ENCODE measurements around the gene TULP4.
"Not testable (repeated sequence)": the region's sequence is repeated elsewhere in the genome, so short reads cannot be mapped to it uniquely, and the experiment has no call there.

TULP4 gene

DNA sequence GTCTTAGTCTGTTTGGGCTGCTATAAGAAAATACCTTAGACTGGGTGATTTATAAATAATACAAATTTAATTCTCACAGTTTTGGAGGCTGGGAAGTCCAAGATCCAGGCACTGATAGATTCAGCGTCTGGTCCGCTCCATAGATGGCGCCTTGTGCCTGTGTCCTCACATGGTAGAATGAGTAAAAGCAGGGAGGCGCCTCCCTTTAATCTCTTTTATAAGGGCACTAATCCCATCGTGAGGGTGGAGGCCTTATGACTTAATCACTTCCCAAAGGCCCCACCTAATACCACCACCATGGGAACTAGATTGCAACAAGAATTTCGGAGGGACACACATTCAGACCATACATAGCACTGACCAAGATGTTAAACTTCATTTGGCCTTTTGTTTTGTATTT is 156.4 kb downstream of the TULP4 start:
- no peak for DNase-seq (ENCODE audit: low read depth)

DNA sequence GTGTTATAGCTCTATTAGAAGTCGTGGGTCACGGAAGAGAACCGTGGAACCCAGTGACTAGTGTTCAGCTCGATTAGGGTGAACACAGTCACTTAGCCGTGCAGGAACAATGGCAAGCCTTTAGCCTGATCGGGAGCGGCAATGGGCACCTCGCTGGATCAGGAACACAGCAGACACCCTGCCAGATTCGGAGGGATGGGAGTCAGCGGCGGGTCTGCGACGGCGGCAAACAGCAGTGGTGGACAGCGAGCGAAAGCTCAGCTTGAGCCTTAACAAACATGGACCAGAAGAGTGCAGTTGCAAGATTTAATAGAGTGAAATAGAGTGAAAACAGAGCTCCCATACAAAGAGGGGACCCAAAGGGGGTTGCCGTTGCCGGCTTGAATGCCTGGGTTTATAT is 157.8 kb downstream of the TULP4 start:
- DNase-seq (ENCODE audit: low read depth): not testable (repeated sequence)

DNA sequence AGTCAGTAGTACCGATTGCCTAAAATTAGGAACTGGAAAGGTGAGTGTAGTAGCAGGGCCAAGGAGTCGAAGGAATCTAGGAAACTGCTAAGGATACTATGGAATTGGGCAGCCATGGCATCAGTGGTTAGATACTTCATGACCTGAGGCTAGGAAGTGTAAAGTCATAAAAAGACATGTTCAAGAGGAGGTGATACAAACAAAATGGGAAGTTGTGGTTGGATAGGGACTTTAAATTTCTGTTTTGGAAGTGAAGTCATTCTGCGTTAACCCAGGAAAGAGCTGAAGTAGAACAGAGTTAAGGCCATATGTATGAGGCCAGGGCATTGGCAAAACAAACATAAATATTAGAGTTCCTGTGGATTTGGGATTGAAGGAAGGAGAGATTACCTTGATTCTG is 159.1 kb downstream of the TULP4 start:
- DNase-seq (ENCODE audit: low read depth): no peak

DNA sequence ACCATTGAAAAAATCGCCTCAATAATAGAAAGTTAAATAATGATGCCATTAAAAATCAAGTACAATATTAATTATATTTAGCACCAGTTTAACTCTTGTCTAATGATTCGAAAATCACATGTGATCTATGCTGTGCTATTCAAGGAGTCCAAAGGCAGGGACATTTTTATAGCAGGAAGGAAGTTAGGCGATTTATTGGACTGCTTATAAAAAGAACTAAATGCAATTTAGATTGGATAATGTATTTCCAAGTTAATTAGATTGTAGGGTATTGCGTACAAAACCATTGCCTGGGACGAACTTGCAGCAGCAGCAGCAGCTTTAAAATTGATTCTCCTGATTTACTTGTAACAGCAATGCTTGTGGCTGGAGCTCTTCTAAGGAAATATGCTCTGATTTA is 160.2 kb downstream of the TULP4 start:
- no peak for DNase-seq (ENCODE audit: low read depth)

DNA sequence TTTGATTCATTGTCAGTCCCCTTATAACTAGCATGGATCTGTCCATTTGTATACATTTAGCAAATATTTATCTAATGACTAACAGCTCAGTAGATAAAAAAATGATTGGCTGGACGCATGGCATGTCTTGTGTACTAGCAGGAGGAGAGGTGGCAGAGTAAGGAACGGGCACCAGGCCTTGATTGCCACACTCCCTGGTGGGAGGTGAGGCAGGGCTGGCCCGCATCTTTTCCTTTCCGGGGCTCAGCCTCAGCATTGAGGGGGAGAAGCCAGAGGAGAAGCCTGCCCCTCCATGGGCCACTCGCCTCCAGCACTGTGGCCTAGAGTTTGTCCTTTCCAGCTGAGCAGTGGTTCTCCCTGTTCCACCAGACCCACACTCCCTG is 162.7 kb downstream of the TULP4 start:
- no peak for DNase-seq (ENCODE audit: low read depth)

DNA sequence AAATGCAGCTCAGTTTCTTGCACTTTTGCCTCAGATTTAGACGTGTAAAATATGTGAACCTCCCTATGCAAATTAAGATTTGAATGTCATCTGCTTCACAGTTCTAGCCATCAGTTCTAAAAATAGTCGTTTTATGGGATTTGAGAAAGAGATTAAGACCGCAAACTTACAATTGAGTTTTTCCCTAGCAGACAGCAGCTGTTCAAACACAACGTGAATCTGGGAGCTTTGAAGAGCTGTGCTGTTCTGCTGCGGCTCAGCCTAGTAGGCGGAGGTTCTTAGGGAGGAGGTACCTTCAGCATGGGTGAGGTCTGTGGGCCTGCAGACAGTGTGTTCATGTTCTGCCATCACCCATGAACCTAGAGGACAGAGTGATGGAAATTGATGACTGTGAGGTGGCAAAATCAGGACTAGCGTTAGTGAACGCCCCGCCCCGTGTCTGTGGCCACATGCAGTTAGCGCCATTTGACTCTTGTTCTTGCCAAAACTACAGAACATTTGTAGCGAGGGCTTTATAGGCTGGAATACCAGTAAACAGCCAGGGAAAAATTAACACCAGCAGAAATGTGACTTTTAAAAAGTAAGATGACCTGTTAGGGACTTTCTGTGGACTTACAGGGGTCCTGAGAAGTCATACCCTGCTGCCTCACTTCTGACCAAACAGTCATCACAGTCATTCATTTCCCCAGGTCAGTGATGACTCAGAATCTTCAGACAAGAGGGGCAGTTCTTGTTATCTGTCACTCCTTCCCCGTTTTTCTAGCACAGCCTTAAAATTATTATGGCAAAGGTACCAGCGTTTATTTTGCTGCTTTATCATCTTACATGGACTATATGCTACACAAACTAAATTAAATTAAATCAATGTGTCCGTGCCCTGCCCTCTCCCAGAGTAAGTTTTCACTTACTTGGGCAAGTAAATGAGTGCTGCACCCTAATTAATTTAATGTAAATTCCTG is 163.4 kb downstream of the TULP4 start:
- DNase-seq (ENCODE audit: low read depth): no peak

DNA sequence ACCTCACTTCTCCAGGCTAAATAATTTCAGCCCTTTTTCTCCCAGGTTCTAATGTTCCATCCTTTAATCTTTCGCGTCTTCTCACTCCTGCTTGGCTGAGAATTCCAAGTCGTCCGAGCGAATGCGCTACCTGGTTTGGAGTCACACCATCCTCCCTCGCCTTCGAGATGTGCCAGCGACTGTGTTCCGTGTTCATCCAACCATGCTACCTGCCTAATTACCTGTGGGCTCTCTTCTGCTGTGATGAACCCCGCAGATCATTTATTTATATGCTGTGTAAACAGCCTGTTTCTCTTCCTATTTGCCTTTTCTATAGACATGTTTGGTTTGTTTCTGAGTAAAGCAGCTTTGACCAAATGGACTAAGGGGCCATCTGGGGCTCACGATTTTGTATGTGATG is 164.1 kb downstream of the TULP4 start:
- DNase-seq (ENCODE audit: low read depth): no peak

DNA sequence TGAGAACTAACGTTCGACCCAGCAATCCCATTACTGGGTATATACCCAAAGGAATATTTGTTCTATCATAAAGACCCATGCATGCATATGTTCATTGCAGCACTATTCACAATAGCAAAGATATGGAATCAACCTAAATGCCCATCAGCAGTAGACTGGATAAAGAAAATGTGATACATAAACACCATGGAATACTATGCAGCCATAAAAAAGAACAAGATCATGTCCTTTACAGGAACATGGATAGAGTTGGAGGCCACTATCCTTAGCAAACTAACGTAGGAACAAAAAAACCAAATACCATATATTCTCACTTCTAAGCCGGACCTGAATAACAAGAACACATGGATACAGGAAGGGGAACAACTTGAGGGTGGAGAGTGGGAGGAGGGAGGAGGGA is 165.5 kb downstream of the TULP4 start:
- DNase-seq (ENCODE audit: low read depth): not testable (repeated sequence)

DNA sequence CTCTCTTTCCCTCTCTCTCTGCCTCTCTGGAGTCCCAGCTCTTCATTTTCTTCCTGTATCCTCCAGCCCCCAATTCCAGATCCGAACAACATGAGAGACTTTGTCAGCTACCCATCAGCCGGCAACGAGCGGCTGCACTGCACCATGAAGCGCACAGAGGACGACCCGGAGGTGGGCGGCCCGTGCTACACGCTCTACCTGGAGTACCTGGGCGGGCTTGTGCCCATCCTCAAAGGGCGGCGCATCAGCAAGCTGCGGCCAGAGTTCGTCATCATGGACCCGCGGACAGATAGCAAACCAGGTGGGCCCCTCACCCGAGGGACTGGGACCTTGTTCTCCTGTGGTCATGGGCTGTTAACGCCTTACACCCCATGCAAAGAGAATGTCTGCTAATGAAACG is 168.7 kb downstream of the TULP4 start:
- no peak for DNase-seq (ENCODE audit: low read depth)

DNA sequence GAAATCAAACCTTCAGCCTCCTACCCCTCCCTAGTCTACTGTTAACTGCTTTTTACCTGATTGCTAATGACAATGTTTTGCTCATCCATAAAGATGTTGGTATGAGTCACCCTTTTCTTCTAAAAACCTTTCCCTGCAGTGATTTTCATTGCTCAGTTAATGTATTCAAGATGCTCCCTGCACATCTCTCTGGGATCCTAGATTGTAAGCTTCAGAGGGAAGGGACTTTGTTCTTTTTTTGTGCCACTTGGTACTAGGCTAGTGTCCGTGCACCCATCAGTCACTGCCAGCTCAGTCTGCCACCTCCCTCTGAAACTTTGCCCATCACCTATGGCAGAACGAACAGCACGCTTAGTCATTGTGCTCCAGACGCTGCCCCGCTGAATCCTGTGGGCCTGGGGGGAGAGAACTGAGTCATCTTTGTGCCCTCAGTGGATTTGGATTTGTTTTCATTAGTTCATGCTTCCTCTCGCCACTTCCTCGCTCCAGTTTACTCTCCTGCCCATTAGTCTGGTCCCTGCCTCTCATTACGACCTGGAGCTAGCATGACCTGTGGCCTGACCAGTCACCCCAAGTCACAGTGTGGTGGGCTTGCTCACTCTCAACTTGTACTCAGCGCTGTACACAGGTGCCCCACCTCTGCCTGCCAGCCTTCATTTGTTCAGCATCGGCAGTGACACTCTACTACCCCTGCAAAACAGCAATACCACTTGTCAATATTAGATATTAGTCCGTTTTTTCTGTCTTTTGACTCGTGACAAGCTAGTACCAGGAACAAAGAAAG is 169.6 kb downstream of the TULP4 start:
- no peak for DNase-seq (ENCODE audit: low read depth)

DNA sequence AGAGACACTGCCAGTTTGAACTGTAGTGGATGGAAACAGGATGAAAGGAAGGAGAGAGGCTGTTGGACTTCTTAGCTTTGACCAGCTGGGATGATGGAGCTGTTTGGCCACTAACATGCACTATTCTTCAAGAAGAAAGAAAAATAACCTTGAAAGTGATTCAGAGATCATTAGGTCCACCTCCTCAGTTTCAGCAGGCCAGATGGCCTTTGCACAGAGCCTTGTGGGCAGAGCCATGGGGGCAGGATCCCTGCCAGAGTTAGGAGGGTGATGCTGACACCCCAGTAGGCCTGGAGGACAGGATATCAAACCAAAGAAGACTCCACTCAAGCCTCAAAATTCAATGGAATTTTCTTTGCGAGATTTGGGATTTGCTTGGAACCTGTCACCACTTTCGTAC is 173.2 kb downstream of the TULP4 start:
- DNase-seq (ENCODE audit: low read depth): no peak

DNA sequence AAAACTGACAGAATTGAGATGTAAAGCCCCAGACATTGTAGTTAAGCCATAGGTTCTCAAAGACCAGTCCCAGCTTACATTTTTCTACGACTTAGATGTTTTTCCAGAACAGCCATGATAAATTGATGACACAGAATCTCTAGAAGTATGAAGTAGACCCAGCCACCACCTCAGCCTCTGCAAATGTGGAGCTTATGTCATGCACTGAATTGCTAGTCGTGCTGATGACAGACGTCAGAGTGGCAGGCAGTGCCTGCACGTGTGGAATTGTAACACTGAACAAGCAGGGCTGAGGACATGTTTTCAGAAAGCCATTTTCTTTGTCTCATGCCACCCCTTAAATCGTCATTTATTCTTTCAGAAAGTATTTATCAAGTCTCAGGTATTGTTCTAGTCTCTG is 175.2 kb downstream of the TULP4 start:
- no peak for DNase-seq (ENCODE audit: low read depth)

DNA sequence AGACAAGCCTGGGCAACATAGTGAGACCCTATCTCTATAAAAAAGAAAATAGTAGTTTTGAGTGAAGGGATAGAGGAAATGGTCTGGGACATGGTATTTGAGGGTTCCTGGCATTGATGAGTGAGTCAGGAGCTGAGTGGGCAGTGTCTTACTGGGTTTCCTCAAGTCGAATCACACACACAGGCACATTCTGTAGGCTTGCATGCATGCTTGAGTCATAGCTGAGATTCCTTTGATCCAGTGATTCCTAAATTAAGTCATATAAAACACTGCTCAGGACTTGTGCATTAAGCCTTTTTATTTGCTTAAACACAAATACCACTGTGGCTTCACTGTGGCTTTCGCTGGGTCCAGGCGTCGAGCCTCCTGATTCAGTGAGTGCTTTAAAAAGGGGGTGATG is 175.8 kb downstream of the TULP4 start:
- no peak for DNase-seq (ENCODE audit: low read depth)

DNA sequence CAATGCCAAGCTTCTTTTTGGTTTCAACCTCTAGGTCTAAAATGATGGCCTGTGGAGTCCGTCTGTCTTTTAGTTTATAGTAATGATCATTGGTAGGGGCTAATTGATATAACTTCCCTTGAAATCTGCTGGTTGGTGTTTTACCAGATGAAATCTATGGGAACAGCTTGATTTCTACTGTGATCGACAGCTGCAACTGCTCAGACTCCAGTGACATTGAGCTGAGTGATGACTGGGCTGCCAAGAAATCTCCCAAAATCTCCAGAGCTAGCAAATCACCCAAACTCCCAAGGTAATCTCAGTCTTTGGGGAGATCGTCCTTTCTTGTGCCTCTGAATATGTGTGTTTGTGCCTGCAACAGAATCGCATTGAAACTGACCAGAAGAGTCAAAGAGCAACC is 177.2 kb downstream of the TULP4 start:
- no peak for DNase-seq (ENCODE audit: low read depth)

DNA sequence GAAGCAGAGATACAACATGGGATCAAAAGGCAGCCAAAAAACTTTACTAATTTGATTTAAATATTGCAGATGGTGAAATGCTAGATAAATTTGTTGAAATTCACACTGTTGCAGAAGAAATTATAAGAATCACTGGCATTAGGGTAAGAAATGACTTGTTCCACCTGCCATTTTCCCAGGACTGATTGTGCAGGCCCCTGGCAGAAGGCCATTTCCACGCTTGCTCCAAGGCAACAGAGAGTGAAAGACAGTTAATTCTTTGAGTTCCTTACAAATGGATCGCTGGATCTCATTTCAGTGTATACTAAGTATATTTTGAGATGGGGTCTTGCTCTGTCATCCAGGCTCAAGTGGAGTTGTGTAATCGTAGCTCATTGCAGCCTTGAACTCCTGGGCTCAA is 180.6 kb downstream of the TULP4 start:
- no peak for DNase-seq (ENCODE audit: low read depth)

DNA sequence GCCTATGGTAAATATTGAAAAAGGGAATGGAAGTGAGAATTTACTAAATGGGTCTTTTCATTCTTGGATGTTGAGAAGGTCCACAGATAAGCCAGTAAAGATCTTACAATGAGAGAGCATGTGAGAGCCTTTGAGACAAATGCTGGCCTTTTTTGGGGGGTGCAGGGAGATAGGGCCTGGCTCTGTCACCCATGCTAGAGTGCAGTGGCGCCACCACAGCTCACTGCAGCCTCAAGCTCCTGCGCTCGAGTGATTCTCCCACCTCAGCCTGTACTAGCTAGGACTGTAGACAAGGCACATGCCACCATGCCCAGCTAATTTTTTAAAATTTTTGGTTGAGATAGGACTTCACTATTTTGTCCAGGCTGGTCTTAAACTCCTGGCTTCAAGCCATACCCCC is 184.4 kb downstream of the TULP4 start:
- no peak for DNase-seq (ENCODE audit: low read depth)

DNA sequence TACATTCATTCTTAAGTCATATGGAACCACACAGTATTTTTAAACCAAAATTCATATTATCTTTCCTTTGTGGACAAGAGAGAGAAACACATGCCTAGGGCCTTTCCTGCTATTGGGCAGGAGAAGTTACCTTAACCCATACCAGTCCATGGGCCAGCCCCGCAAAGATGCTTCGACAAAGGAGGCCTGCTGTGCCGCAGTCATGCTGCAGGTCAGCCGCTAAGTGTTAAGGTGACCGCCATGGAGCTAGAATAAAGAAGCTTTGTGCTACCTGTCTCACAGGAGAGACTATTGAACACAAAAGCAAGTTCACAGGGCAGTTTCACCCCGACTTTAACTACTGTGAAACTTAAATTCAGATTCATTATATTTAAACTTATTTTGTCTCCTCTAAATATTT is 185.4 kb downstream of the TULP4 start:
- no peak for DNase-seq (ENCODE audit: low read depth)

DNA sequence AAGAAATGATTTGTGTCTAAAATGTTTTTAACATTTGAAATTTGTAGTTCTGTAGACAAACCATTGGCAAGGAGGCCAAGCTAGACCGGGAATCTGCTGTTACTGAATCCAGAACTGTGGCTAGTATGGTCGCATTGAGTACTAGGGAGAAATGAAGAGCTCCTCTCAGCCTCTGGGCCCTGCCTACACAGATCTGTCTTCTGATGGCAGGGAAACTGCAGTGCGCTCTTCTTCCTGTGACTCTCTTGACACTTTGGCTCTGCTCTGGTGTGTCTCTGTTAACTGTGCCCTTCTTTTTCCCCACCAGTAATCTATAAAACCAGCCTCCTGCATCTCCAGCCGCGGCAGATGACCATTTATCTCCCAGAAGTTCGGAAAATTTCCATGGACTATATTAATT is 186.1 kb downstream of the TULP4 start:
- DNase-seq (ENCODE audit: low read depth): no peak

DNA sequence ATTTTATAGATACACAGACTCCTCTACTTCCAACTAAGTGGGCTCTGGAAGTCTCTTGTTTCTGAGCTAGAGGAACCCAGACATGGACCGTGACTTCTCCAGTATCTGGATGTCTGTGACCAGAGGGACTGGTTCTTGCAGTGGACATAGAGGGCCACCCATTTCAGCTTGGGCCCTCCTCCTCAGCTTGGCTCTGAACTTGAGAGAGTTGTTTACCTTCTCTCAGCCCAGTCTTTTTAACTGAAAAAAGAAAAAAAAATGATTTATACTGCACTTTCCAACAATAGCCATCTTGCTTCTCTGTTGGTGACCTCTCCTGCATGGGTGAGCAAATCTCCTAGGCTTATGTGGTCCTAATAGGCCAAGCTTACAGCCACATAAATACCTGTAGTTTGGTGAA is 187.3 kb downstream of the TULP4 start:
- no peak for DNase-seq (ENCODE audit: low read depth)

DNA sequence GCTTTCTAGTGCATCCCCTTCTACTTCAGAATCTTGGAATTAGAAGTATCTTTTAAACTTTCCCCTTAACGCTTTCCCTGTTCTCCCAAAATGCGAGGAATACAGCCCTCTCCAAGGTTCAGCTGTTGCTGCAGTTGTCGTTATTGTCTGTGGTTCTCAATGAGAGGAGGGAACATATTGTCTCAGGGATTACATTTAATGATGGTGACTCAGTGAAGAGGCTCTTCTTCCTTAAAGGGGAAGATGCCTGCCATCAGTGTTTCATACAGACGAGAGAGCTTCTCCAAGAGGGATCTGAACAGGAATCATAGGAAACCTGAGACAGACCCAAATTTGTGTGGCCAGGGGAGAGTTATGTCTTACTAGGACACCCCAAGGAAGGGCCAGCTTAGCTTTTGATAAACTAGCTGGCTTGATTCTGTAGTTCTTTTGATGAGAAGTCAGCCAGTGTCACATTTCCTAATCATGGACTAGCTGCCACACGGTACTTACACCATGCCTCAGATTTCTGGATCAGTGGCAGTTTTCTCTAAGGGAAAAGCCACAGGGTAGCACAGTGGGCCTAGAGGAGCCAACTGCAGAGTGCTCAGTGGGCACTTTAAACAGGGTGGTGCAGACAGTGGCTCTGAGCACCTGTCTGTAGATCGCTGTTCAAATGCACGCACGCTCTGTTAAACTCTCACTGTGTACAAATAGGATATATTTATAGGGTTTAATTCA is 187.9 kb downstream of the TULP4 start:
- no peak for DNase-seq (ENCODE audit: low read depth)

DNA sequence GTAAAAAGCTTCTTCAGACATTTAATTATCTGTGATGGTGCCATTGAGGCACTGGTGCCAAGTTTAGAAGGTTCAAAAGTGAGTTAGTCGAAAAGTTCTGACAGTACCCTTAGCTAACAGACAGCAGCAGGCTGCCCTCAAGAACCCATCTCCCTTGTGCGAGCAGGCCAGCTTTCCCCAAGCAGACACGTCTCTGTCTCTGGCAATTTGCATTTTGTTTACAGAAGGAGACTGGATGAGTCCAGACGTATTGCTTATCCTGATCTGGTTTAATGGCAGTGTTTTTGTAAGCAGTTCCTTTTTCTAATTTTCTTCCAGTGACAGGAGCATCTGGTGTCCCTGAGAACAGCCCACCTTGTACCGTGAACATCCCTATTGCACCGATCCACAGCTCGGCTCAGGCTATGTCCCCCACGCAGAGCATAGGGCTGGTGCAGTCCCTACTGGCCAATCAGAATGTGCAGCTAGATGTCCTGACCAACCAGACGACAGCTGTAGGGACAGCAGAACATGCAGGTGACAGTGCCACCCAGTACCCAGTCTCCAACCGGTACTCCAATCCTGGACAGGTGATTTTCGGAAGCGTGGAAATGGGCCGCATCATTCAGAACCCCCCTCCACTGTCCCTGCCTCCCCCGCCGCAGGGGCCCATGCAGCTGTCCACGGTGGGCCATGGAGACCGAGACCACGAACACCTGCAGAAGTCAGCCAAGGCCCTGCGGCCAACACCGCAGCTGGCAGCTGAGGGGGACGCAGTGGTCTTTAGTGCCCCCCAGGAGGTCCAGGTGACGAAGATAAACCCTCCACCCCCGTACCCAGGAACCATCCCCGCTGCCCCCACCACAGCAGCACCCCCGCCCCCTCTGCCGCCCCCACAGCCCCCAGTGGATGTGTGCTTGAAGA is 189.3 kb downstream of the TULP4 start:
- DNase-seq (ENCODE audit: low read depth): no peak

All from stimulated activated CD8-positive, alpha-beta memory T cell treated with anti-CD3 and anti-CD28 coated beads, Interleukin-4, amount 100 ng/mL, for 24 hours (primary cell).